Fibroblast of the aortic adventitia (primary cell): ENCODE results near the gene COL13A1. TPM values are rescaled to one million over a fixed set of nuclear protein-coding genes. Genes with fewer than 3 reads are reported as not detected.

Experiments used
- DNase-seq: peaks from one replicate; pipeline ENCODE4 v3.0.0-alpha.2; 2010; ENCODE audit warnings: low read depth
- H3K4me3 ChIP-seq: 2 replicates; pipeline ENCODE4 v1.5.1; 2011; ENCODE audit warnings: low read depth, mild to moderate bottlenecking, control low read depth, low read length, moderate library complexity
- total RNA-seq: library from RNA; depleted of rRNA; stranded (reverse); fragments of >200 nt; gene quantifications from 2 replicates; pipeline ENCODE4 v1.2.3, GENCODE V29; 2012; ENCODE audit warnings: low replicate concordance
- TF ChIP-seq, protein P1 (sequence below): IDR thresholded peaks from 2 replicates; pipeline ENCODE4 v1.5.1; 2011; ENCODE audit warnings: mild to moderate bottlenecking, low read length, control low read depth, inconsistent platforms; ENCODE audit not compliant: insufficient read depth

COL13A1 gene
- total RNA-seq, 1 donor: 10.7 TPM

DNA sequence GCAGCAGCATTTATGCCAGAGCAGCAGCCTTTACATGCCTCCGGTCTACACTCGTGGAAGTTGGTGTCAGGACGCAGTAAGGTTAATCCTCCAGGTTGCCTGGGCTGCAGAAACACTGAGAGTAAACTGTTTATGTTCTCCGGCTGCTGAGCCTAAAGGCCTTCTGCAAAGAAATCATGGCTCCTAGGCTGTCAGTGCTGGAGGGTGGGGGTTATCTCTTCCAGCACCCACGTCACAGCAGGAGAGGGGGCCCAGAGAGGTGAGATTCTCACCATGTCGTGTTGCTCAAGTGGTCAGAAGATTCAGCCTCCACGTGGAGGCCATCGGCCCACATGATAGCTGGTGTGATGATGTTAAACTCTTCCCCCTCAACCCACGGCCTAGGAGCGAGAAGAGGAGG is 41.2 kb downstream of the COL13A1 start:
- no peak overlapping the region for H3K4me3 ChIP-seq
- TF ChIP-seq, protein P1, sequence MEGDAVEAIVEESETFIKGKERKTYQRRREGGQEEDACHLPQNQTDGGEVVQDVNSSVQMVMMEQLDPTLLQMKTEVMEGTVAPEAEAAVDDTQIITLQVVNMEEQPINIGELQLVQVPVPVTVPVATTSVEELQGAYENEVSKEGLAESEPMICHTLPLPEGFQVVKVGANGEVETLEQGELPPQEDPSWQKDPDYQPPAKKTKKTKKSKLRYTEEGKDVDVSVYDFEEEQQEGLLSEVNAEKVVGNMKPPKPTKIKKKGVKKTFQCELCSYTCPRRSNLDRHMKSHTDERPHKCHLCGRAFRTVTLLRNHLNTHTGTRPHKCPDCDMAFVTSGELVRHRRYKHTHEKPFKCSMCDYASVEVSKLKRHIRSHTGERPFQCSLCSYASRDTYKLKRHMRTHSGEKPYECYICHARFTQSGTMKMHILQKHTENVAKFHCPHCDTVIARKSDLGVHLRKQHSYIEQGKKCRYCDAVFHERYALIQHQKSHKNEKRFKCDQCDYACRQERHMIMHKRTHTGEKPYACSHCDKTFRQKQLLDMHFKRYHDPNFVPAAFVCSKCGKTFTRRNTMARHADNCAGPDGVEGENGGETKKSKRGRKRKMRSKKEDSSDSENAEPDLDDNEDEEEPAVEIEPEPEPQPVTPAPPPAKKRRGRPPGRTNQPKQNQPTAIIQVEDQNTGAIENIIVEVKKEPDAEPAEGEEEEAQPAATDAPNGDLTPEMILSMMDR: no peak
- no peak for DNase-seq

DNA sequence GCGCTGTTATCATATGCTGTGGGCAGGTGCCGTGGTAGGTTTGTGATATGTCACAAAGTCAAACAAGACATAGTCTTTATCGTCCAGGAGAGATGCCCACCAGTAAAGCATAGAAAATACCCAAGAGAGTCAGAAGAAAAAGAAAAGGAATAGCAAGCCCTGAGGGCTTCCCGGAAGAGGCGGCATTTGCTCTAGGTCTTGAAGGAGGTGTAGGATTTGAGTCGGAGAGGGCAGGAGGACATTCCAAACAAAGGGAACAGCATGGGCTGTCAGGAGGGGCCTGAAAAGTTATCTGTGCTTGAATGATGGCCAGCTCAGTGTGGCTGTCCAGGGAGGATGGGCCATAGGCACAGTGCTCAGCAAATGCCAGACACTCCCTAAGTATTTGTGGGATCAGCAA is 42.2 kb downstream of the COL13A1 start:
- no peak overlapping the region for H3K4me3 ChIP-seq
- TF ChIP-seq, protein P1: no peak
- DNase-seq: no peak

DNA sequence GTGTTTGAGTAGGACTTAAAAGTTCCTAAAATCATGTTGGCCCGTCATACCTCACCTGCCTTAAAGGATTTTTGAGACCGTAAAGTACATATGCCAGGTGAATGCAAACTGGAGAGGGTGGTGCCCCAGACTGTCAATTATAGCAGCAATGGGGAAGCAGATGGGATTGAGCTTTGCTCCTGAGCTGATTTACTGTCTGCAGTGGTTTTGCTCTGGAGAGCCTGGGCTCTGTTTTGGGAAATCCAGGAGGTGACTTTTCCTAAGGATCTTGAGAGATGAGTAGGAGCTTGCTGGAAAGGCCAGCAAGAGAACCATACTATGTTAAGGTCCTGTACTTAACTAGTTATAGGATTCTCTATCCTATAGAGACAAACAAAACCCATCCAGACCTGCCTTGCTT is 43.0 kb downstream of the COL13A1 start:
- no peak for DNase-seq
- H3K4me3 ChIP-seq: no peak overlapping the region
- TF ChIP-seq, protein P1: no peak

DNA sequence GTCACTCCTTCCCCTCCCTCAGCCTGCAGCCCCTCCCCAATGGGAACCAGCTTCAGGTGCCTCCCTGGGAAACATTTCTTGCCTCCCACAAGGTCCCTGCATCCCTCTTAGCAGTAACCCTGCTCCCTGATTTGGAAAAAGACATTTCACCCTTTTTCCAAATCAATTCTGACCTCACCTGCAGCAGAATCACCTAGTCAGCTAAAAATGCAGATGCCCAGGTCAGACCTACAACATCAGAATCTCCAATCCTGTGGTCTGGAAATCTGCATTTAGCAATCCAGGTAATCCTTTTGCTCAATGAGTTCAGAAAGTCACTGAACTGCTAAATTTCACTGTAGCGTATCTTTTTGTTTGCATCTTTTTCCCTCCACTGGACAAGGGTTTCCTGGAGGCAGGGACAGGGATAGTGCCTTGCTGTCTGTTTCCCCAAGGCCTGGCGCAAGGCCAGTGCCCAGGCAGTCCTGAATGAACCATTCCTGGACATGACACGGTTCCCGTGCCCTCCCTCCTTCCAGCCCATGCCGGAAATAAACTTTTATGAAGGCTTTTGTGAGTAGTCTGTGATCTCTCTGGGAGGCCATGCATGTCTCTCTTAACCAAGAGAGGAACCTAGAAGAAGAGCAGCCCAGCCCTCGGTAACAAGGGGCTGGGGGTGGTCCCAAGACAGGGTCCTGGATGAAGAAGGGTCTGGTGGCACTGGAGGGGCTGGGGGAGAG is 44.0 kb downstream of the COL13A1 start:
- no peak overlapping the region for H3K4me3 ChIP-seq
- TF ChIP-seq, protein P1: no peak
- DNase-seq: peak; percentile 29

DNA sequence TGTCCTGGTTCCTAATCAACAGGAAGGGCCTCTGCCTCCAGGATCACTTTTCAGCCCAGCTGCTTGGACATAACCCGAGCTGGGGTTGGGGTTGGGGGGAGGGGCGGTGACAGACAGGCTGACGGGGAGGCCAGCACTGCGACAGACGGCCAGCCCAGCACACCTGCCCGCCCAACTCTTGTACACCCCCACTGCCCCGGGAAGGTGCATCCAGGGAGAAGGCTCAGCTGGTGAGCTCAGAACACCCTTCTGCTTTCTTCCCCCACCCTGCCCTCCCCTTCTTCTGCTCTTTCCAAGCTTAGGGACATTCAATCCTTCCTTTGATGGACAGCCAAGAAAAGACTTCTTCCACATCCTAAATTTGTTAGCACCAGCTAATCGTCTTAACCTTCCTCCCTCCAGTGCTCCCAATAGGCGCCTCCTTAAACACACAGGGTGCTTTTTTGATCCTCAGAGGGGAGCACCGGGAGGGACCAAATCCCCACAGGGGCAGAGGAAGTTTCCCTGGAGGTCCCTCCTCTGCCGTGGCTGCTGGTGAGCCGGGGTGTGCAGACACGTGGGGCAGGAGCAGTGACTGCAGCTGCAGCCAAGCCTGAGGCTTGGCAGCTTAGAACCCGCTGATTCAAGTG is 44.7 kb downstream of the COL13A1 start:
- no peak for DNase-seq

DNA sequence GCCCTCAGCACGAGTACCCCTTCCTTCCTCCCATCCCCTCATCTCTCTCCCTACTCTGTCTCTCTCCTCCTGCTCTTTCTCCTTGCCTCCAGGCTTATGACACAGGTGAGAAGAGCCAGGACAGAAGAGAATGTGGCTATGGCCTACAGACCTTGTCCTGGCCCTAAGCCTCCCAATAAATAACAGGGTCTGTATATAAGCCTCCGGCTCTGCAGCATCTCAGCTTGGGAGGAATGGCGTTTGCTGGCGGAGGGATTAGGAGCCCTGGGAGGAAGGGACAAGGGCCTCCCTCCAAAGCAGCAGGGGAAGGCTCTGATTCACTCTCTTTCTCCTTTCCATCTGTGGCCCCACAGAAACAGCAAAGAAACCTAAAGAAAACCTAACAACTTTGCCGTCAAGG is 45.8 kb downstream of the COL13A1 start:
- TF ChIP-seq, protein P1: no peak
- no peak overlapping the region for H3K4me3 ChIP-seq
- DNase-seq: no peak

More for the DNA sequence above, 44.7 kb downstream of the COL13A1 start:
- TF ChIP-seq, protein P1: no peak
- H3K4me3 ChIP-seq: no peak overlapping the region
